Endothelial cell of umbilical vein (primary cell): Measurements from ENCODE around the gene CTSL. TPM values are rescaled to one million over a fixed set of nuclear protein-coding genes. Genes with fewer than 3 reads are reported as not detected.

Experiments
- BruUV-seq: library from RNA; stranded (reverse); fragments of 400-500 nt; replicated peaks from 2 replicates; lab custom pipeline; 2021; lab: Mats Ljungman, UMichigan
- CTCF ChIA-PET: fragments of 300-600, 350-600 bp; sonication (Branson Sonifier 250); formaldehyde crosslinking; loops from one replicate; lab custom pipeline; 2021; ENCODE audit warnings: antibody characterized with exemption, inconsistent platforms; lab: Charles Lee
- POLR2A ChIA-PET: fragments of 300-600, 350-600 bp; sonication (Branson Sonifier 250); formaldehyde crosslinking; loops from one replicate; lab custom pipeline; 2021; ENCODE audit warnings: antibody characterized with exemption, inconsistent platforms; lab: Charles Lee
- DNase-seq: peaks from one replicate; pipeline ENCODE4 v3.0.0-alpha.2; 2011; ENCODE audit warnings: low read depth, low spot score
- FAIRE-seq: peaks from 2 replicates; lab custom pipeline; 2011; peaks lifted over from hg19 to GRCh38; lab: Jason Lieb, UNC
- H2AFZ ChIP-seq: 2 replicates; pipeline ENCODE4 v1.6.0; 2012; ENCODE audit warnings: low read depth, low read length, control low read depth, inconsistent platforms
- H3K27ac ChIP-seq: 2 replicates; pipeline ENCODE4 v1.5.1; 2011; ENCODE audit warnings: low read depth, mild to moderate bottlenecking, control low read depth, low read length, moderate library complexity; ENCODE audit not compliant: insufficient read depth
- H3K27me3 ChIP-seq, 2 experiments: 2 replicates each; pipeline versions ENCODE4 v1.6.0 to v1.6.1; 2011; ENCODE audit warnings: low read length in 2 of 2, mixed read lengths in 1 of 2; ENCODE audit not compliant: control insufficient read depth in 2 of 2, insufficient read depth in 2 of 2
- H3K36me3 ChIP-seq, 2 experiments: 2 replicates in 1 of 2; 3 replicates in 1 of 2; pipeline ENCODE4 v1.5.1; 2011; ENCODE audit warnings: low read length in 2 of 2, mild to moderate bottlenecking in 1 of 2, moderate library complexity in 1 of 2; ENCODE audit not compliant: control insufficient read depth in 2 of 2, insufficient read depth in 2 of 2; ENCODE audit errors: extremely low read depth in 1 of 2
- H3K4me1 ChIP-seq: 3 replicates; pipeline ENCODE4 v1.5.1; 2011; ENCODE audit warnings: mild to moderate bottlenecking, low read length; ENCODE audit not compliant: control insufficient read depth, insufficient read depth; ENCODE audit errors: extremely low read depth
- H3K4me2 ChIP-seq: 2 replicates; pipeline ENCODE4 v1.6.1; 2011; ENCODE audit warnings: low read length, control low read depth, mixed read lengths; ENCODE audit not compliant: insufficient read depth
- H3K4me3 ChIP-seq, 3 experiments: fragments of 200-600 bp in 1 of 3; sonication (generic), shearing (Covaris generic) in 1 of 3; replicated peaks in 1 of 3; 2 replicates each; pipeline ENCODE4 v1.5.1; 2011 to 2016; ENCODE audit warnings: control low read depth in 3 of 3, low read length in 3 of 3, mild to moderate bottlenecking in 2 of 3, inconsistent platforms in 1 of 3, low read depth in 1 of 3, moderate library complexity in 1 of 3; ENCODE audit not compliant: insufficient read depth in 1 of 3
- H3K79me2 ChIP-seq: 2 replicates; pipeline ENCODE4 v1.6.0; 2012; ENCODE audit warnings: low read length, inconsistent platforms; ENCODE audit not compliant: control insufficient read depth, insufficient read depth
- H3K9ac ChIP-seq: replicated peaks from 2 replicates; pipeline ENCODE3; 2011; ENCODE audit warnings: low read length, control low read depth; ENCODE audit not compliant: insufficient read depth; ENCODE audit errors: extremely low read depth
- H3K9me1 ChIP-seq: replicated peaks from 3 replicates; pipeline ENCODE4 v1.6.0; 2011; ENCODE audit warnings: mild to moderate bottlenecking, low read length; ENCODE audit not compliant: control insufficient read depth, insufficient read depth; ENCODE audit errors: extremely low read depth
- H3K9me3 ChIP-seq: replicated peaks from 2 replicates; pipeline ENCODE4 v1.5.1; 2012; ENCODE audit warnings: low read length, inconsistent platforms; ENCODE audit not compliant: control insufficient read depth, insufficient read depth
- H4K20me1 ChIP-seq: replicated peaks from 2 replicates; pipeline ENCODE3; 2011; ENCODE audit warnings: mild to moderate bottlenecking, low read length; ENCODE audit not compliant: control insufficient read depth, insufficient read depth; ENCODE audit errors: extremely low read depth
- EZH2 ChIP-seq: IDR thresholded peaks from 2 replicates; pipeline ENCODE4 v1.6.1; 2012; ENCODE audit warnings: borderline replicate concordance, low read depth, mild to moderate bottlenecking, moderate library complexity, low read length, inconsistent platforms; ENCODE audit not compliant: severe bottlenecking
- FOS ChIP-seq: IDR thresholded peaks from 2 replicates; pipeline ENCODE4 v1.6.1; 2011; ENCODE audit warnings: mild to moderate bottlenecking, low read length, moderate library complexity, borderline replicate concordance; ENCODE audit not compliant: insufficient read depth
- GATA2 ChIP-seq: IDR thresholded peaks from 2 replicates; pipeline ENCODE4 v1.7.0; 2011; ENCODE audit warnings: low read depth, mild to moderate bottlenecking, moderate library complexity, mixed read lengths, low read length; ENCODE audit not compliant: insufficient read length, insufficient read depth
- JUN ChIP-seq: IDR thresholded peaks from 2 replicates; pipeline ENCODE4 v1.6.1; 2011; ENCODE audit warnings: borderline replicate concordance, low read depth; ENCODE audit not compliant: insufficient read length, insufficient read depth
- MYC ChIP-seq: IDR thresholded peaks from one replicate; pipeline ENCODE4 v1.6.1; 2011; ENCODE audit warnings: mild to moderate bottlenecking, low read depth, low read length
- POLR2A ChIP-seq: IDR thresholded peaks from 2 replicates; pipeline ENCODE4 v1.6.1; 2012; ENCODE audit warnings: low read depth, mild to moderate bottlenecking, control low read depth, low read length
- POLR2AphosphoS5 ChIP-seq: IDR thresholded peaks from 2 replicates; pipeline ENCODE4 v1.6.1; 2012; ENCODE audit warnings: low read depth, mild to moderate bottlenecking, control low read depth, low read length, moderate library complexity; ENCODE audit not compliant: insufficient read depth
- dilution Hi-C: fragments of 300-500 bp; cut with MboI; formaldehyde crosslinking; loops from one replicate; pipeline ENCODE4 v1.15.0; 2019; ENCODE audit warnings: low sequenced_read_pairs; ENCODE audit not compliant: extremely low pct_ligation_motif_present
- intact Hi-C: fragments of 100-400 bp; cut with micrococcal nuclease; formaldehyde crosslinking; loops from one replicate; pipeline ENCODE4 v1.10.0; 2022
- polyA plus RNA-seq, 4 experiments: library from polyadenylated mRNA; depleted of rRNA in 3 of 4; stranded (reverse) in 3 of 4; unstranded in 1 of 4; fragments of >200 nt; gene quantifications; 2 replicates each; pipeline versions ENCODE4 v1.2.1 to v1.2.3, GENCODE V29; 2011 to 2012; ENCODE audit warnings: missing spikeins in 1 of 4
- total RNA-seq: library from RNA; stranded (reverse); gene quantifications from 2 replicates; pipeline ENCODE4 v1.2.3, GENCODE V29; 2021
- TF ChIP-seq, protein P1 (sequence below): IDR thresholded peaks from 2 replicates; pipeline ENCODE4 v1.6.1; 2011; ENCODE audit not compliant: insufficient read depth, insufficient read length
- TF ChIP-seq, protein P2 (sequence below), 2 donors: IDR thresholded peaks; 1 replicate in 1 of 2; 2 replicates in 1 of 2; pipeline ENCODE4 v1.5.1; 2011; ENCODE audit warnings: low read length in 2 of 2, mild to moderate bottlenecking in 2 of 2, moderate library complexity in 2 of 2, control low read depth in 1 of 2, inconsistent platforms in 1 of 2, low read depth in 1 of 2; ENCODE audit not compliant: insufficient read depth in 1 of 2; ENCODE audit errors: extremely low read depth in 1 of 2

CTSL gene
- total and polyA plus RNA-seq, 2 donors (not counting 3 experiments of a cell fraction or from before 2014, with no cell fraction given), result 98.4 to 107 TPM

DNA sequence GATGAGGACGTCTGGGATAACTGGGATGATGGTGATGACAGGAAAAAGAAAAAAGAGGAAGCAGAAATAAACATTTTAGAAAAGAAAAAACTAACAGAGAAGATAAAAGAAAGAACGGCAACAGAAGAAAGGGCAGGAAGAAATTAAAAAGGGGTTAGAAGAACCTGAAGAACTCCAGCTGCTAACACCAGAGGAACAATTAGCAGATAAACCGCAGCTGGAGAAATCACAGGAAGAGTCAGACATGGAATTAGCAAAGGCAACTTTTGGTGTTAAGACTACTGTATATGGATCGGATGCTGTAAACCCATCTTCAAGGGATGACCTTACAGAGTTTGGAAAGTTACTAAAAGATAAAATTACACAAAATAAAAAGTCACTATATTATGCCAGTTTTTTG, 15.4 kb downstream of the CTSL start:
- no peaks in the 10 kb centered on the region for H3K4me1 ChIP-seq
- FAIRE-seq (no peak), DNase-seq (no peak)
- dilution Hi-C loops, result no loop called here
- no TSS peak for BruUV-seq
- no peaks in the 10 kb centered on the region for H3K79me2 ChIP-seq
- H3K27me3 ChIP-seq, result peaks cover 0 to 2% of the 10 kb centered on the region in 2 experiments
- no peak overlapping the region for H3K4me3 ChIP-seq
- intact Hi-C loops, result no loop called here
- no peak overlapping the region for H3K27ac ChIP-seq
- H3K4me2 ChIP-seq, result no peak overlapping the region
- no peaks in the 10 kb centered on the region for H4K20me1 ChIP-seq
- no peaks in the 10 kb centered on the region for H3K9me3 ChIP-seq
- no peaks in the 10 kb centered on the region for H3K36me3 ChIP-seq
- TF ChIP-seq, protein P1, sequence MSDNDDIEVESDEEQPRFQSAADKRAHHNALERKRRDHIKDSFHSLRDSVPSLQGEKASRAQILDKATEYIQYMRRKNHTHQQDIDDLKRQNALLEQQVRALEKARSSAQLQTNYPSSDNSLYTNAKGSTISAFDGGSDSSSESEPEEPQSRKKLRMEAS, result no peak
- no peak for TF ChIP-seq FOS
- no peak for TF ChIP-seq MYC
- no peak for TF ChIP-seq GATA2
- TF ChIP-seq POLR2A, result no peak
- TF ChIP-seq JUN, result no peak
- no peak for TF ChIP-seq EZH2
- TF ChIP-seq, protein P2, sequence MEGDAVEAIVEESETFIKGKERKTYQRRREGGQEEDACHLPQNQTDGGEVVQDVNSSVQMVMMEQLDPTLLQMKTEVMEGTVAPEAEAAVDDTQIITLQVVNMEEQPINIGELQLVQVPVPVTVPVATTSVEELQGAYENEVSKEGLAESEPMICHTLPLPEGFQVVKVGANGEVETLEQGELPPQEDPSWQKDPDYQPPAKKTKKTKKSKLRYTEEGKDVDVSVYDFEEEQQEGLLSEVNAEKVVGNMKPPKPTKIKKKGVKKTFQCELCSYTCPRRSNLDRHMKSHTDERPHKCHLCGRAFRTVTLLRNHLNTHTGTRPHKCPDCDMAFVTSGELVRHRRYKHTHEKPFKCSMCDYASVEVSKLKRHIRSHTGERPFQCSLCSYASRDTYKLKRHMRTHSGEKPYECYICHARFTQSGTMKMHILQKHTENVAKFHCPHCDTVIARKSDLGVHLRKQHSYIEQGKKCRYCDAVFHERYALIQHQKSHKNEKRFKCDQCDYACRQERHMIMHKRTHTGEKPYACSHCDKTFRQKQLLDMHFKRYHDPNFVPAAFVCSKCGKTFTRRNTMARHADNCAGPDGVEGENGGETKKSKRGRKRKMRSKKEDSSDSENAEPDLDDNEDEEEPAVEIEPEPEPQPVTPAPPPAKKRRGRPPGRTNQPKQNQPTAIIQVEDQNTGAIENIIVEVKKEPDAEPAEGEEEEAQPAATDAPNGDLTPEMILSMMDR (IDR thresholded peaks at IDR 0.05; ENCODE audit: extremely low read depth in 1 of 2, insufficient read depth in 1 of 2, low read depth in 1 of 2, low read length in 2 of 2), result no peak
- no peak for TF ChIP-seq POLR2AphosphoS5
- H3K9ac ChIP-seq, result no peak overlapping the region
- H2AFZ ChIP-seq, result no peak overlapping the region
- H3K9me1 ChIP-seq, result no peaks in the 10 kb centered on the region
- CTCF ChIA-PET, result interaction anchor here (1.3 kb wide), 1 partner anchor 15 kb away, joined by 3 read pairs; the partner anchor contains the start of gene CTSL
- POLR2A ChIA-PET, result no interaction called here
